OCI-LY1 (cell line): ENCODE data around the gene SEPSECS.

Source experiments
- H2AFZ ChIP-seq: fragments of 200-600 bp; sonication (generic), shearing (Covaris generic); 2 replicates; pipeline ENCODE4 v1.6.0; 2014; ENCODE audit warnings: antibody characterized with exemption, mild to moderate bottlenecking, low read length
- H3F3A ChIP-seq: fragments of 200-600 bp; sonication (generic), shearing (Covaris generic); 2 replicates; pipeline ENCODE4 v1.6.0; 2014; ENCODE audit warnings: mild to moderate bottlenecking, antibody characterized with exemption, low read length, moderate library complexity; ENCODE audit not compliant: insufficient read depth
- H3K27ac ChIP-seq: fragments of 200-600 bp; sonication (generic); 2 replicates; pipeline ENCODE4 v1.5.1; 2014; ENCODE audit warnings: low read length, mixed run types, mild to moderate bottlenecking, low read depth; ENCODE audit not compliant: poor library complexity, severe bottlenecking
- H3K27me3 ChIP-seq: fragments of 200-600 bp; sonication (generic); 2 replicates; pipeline ENCODE4 v1.6.0; 2014; ENCODE audit warnings: antibody characterized with exemption, mild to moderate bottlenecking, low read length, moderate library complexity; ENCODE audit not compliant: insufficient read depth
- H3K36me3 ChIP-seq: fragments of 200-600 bp; sonication (generic); 2 replicates; pipeline ENCODE4 v1.6.1; 2014; ENCODE audit warnings: mild to moderate bottlenecking, antibody characterized with exemption, low read length, moderate library complexity, mixed read lengths; ENCODE audit not compliant: insufficient read depth
- H3K4me1 ChIP-seq: fragments of 200-600 bp; sonication (generic); 2 replicates; pipeline ENCODE4 v1.5.1; 2014; ENCODE audit warnings: mild to moderate bottlenecking, low read length, moderate library complexity; ENCODE audit not compliant: insufficient read depth, severe bottlenecking
- H3K4me2 ChIP-seq: fragments of 200-600 bp; sonication (generic), shearing (Covaris generic); 2 replicates; pipeline ENCODE4 v1.6.1; 2014; ENCODE audit warnings: low read length
- H3K4me3 ChIP-seq: fragments of 200-600 bp; sonication (generic); 2 replicates; pipeline ENCODE4 v1.5.1; 2014; ENCODE audit warnings: low read length, low read depth, mild to moderate bottlenecking, mixed read lengths; ENCODE audit not compliant: poor library complexity, severe bottlenecking
- H3K79me2 ChIP-seq: fragments of 200-600 bp; shearing (Covaris generic); 2 replicates; pipeline ENCODE4 v1.6.1; 2016; ENCODE audit warnings: mixed run types, low read length, mixed read lengths; ENCODE audit not compliant: insufficient read depth
- H3K9ac ChIP-seq: fragments of 200-600 bp; sonication (generic), shearing (Covaris generic); 2 replicates; pipeline ENCODE4 v1.6.1; 2014; ENCODE audit warnings: mild to moderate bottlenecking, low read length, mixed read lengths
- H3K9me2 ChIP-seq: fragments of 200-600 bp; sonication (generic), shearing (Covaris generic); 2 replicates; pipeline ENCODE4 v1.6.1; 2014; ENCODE audit warnings: low read depth, mild to moderate bottlenecking, low read length, mixed read lengths
- H3K9me3 ChIP-seq: fragments of 200-600 bp; shearing (Covaris generic); 2 replicates; pipeline ENCODE4 v1.6.1; 2014; ENCODE audit warnings: low read length, mixed read lengths
- H4K20me1 ChIP-seq: fragments of 200-600 bp; sonication (generic), shearing (Covaris generic); 2 replicates; pipeline ENCODE4 v1.6.0; 2016; ENCODE audit warnings: mild to moderate bottlenecking, low read length; ENCODE audit not compliant: insufficient read depth
- EZH2 ChIP-seq: fragments of 200-600 bp; sonication (generic), shearing (Covaris generic); IDR thresholded peaks from 2 replicates; pipeline ENCODE4 v1.8.0; 2017; ENCODE audit warnings: borderline replicate concordance, mixed run types, mild to moderate bottlenecking, antibody characterized with exemption, low read length, moderate library complexity, mixed read lengths
- TF ChIP-seq, protein P1 (sequence below): fragments of 200-600 bp; sonication (generic), shearing (Covaris generic); IDR thresholded peaks from 2 replicates; pipeline ENCODE4 v1.5.1; 2017; ENCODE audit warnings: mild to moderate bottlenecking, antibody characterized with exemption, low read length, moderate library complexity, mixed read lengths

SEPSECS gene

DNA sequence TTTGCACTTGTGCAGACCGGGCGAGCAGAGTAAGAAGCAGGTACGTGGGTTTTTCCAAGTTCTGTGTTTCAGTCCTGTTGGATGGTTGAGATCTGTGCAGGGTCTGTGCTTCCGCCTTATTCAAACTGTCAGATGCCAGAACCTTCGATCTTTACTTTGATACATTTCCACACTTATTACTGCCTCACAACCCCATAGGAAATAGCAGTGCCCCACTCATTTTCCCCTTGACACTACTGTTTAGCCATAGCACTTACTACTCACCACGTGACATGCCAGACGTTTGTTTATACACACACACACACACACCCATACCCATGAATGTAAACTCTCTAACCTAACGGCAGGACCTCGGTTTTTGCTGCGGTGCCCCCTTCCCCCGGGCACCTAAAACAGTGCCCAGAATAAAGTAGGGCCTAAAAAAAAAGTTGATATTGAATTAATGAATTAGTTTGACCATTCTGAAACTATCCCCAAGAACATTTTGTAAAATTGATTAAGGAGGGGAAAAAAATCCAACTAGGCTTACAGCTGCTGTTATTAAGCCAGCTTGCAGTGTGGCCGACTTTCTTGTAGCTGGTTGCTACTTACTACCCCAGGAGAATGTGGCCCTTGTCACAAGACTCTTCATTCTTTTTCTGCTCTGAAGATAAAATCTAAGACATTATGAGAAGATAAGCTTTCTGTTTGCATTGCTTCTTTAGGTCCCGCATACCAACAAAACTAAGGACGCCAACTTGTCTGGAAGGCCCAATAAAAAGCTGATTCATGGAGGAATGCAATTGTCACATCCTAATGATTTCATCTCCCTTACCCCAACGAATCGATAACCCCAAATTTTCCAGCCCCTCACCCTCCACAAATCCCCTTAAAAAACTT, 704 bp upstream of the SEPSECS start:
- no peaks in the 10 kb centered on the region for H3K27me3 ChIP-seq
- peaks cover 19% of the 10 kb centered on the region for H3K4me1 ChIP-seq
- no peaks in the 10 kb centered on the region for H3K79me2 ChIP-seq
- H2AFZ ChIP-seq, result no peak overlapping the region; the same call in 1 of the 2 replicates
- peaks cover 4% of the 10 kb centered on the region for H3K36me3 ChIP-seq
- peak overlapping the region; percentile 74 for H3K4me3 ChIP-seq
- TF ChIP-seq, protein P1, sequence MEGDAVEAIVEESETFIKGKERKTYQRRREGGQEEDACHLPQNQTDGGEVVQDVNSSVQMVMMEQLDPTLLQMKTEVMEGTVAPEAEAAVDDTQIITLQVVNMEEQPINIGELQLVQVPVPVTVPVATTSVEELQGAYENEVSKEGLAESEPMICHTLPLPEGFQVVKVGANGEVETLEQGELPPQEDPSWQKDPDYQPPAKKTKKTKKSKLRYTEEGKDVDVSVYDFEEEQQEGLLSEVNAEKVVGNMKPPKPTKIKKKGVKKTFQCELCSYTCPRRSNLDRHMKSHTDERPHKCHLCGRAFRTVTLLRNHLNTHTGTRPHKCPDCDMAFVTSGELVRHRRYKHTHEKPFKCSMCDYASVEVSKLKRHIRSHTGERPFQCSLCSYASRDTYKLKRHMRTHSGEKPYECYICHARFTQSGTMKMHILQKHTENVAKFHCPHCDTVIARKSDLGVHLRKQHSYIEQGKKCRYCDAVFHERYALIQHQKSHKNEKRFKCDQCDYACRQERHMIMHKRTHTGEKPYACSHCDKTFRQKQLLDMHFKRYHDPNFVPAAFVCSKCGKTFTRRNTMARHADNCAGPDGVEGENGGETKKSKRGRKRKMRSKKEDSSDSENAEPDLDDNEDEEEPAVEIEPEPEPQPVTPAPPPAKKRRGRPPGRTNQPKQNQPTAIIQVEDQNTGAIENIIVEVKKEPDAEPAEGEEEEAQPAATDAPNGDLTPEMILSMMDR, result no peak
- no peak for TF ChIP-seq EZH2
- peak overlapping the region; percentile 87 for H3K27ac ChIP-seq
- H3K9me3 ChIP-seq, result no peaks in the 10 kb centered on the region
- peak overlapping the region; percentile 65 for H3K9ac ChIP-seq
- H3K9me2 ChIP-seq, result no peaks in the 10 kb centered on the region
- H4K20me1 ChIP-seq, result no peaks in the 10 kb centered on the region
- H3F3A ChIP-seq, result no peaks in the 10 kb centered on the region
- peak overlapping the region; percentile 83 for H3K4me2 ChIP-seq

DNA sequence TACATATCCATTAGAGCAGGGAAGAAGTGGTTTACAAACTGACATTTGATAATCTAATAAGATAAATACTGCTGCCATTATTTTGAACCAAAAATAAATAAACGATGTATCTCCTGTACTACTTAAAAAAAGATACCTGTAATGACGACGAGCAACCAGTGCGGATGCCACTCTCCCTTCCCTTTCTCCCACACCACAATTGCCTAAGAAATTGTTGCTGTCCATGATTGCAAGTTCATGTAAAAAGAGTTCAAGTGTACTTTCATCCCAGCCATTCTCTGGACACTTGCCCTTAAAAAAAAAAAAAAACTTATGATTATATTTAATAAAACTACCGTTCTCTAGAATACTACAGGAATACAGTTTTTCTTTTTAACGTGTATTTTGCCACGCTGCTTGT, 1.4 kb downstream of the SEPSECS start:
- no peaks in the 10 kb centered on the region for H4K20me1 ChIP-seq
- H3K9ac ChIP-seq, result no peak overlapping the region
- no peak overlapping the region for H2AFZ ChIP-seq
- H3K27me3 ChIP-seq, result no peaks in the 10 kb centered on the region
- no peak overlapping the region for H3K4me2 ChIP-seq
- no peaks in the 10 kb centered on the region for H3K9me3 ChIP-seq
- no peaks in the 10 kb centered on the region; the same call in 1 of the 2 replicates for H3K36me3 ChIP-seq
- no peaks in the 10 kb centered on the region for H3F3A ChIP-seq
- H3K4me3 ChIP-seq, result peak overlapping the region; percentile 74
- no peak for TF ChIP-seq EZH2
- TF ChIP-seq, protein P1, result no peak
- no peaks in the 10 kb centered on the region for H3K9me2 ChIP-seq
- H3K4me1 ChIP-seq, result peaks cover 19% of the 10 kb centered on the region
- no peak overlapping the region for H3K27ac ChIP-seq
- H3K79me2 ChIP-seq, result no peaks in the 10 kb centered on the region

DNA sequence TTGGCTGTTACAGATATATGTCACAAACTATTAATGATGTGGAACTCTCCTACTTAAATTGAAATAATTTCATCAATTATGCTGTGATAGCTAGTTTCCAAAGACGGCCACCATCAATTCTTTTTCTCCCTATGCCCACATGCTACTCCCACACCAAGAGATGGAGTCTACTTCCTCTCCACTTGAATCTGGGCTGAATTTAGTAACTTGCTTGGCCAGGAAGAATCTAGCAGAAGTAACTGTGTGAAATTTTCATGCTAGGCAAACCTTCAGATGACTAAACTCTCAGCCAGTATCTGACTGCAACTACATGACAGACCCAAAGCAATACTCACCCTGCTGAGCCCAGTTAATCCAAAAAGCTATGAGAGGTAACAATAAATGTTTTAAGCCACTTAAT, 3.2 kb downstream of the SEPSECS start:
- Histone ChIP-seq H3K27ac (no peak overlapping the region), H4K20me1 (no peaks in the 10 kb centered on the region), H3K36me3 (no peaks in the 10 kb centered on the region), H3K4me2 (no peak overlapping the region), H3F3A (no peaks in the 10 kb centered on the region), H3K27me3 (no peaks in the 10 kb centered on the region), H3K9me3 (no peaks in the 10 kb centered on the region), H3K79me2 (no peaks in the 10 kb centered on the region), H3K4me1 (peaks cover 13% of the 10 kb centered on the region), H3K4me3 (no peak overlapping the region), H3K9ac (no peak overlapping the region), H3K9me2 (no peaks in the 10 kb centered on the region), H2AFZ (no peak overlapping the region)
- TF ChIP-seq, protein P1, result no peak
- no peak for TF ChIP-seq EZH2
